Inflammatory macrophage treated with lipopolysaccharide for 1 hour (primary cell): ENCODE results near the gene MAN2A1.

Experiments used
- DNase-seq, 2 donors: peaks; one replicate each; pipeline ENCODE4 v3.0.0-alpha.2; 2020 to 2022

Gene MAN2A1

DNA sequence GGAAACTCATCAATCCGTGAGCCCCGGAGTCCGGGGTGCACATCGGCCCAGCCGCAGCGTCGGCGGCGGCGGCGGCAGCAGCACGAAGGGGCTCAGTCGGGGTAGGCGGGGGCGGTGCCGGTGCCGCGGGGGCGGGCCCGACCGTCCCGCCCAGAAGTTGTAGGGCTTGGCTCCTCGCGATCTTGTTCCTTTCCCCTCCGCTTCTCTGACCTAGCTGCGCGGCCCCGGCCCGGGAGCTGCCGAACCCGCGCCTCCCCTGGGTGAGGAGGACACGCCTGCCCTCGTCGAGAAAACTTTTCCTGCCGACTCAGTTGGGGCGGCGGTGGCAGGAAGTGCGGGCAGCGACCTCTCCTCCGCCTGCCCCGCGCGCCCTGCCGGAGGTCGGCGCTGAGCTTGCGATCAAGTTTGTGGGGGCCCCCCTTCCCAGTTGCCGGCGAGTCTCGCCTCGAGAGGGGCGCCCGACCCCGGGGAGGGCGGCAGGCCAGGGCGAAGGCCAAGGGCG is at the start of gene MAN2A1:
Gene MAN2A1 (plus strand): TSS at position 188 of the 502 bp plus-strand sequence. CDS start 491 bp downstream, outside the sequence.
- DNase-seq = peak; percentile 39 to 61

DNA sequence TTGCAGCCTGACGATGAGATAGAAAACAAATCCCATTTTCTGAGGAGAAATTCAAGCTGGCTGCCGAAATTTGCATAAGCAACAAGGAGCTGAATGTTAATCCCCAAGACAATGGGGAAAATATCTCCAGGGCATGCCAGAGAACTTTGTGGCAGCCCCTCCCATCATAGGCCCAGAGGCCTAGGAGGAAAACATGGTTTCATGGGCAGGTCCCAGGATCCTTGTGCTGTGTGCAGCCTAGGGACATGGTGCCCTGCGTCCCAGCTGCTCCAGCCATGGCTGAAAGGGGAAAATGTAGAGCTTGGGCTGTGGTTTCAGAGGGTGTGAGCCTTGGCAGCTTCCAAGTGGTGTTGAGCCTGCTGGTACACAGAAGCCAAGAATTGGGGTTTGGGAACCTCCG is 48.8 kb upstream of the MAN2A1 start:
- DNase-seq = no peak

DNA sequence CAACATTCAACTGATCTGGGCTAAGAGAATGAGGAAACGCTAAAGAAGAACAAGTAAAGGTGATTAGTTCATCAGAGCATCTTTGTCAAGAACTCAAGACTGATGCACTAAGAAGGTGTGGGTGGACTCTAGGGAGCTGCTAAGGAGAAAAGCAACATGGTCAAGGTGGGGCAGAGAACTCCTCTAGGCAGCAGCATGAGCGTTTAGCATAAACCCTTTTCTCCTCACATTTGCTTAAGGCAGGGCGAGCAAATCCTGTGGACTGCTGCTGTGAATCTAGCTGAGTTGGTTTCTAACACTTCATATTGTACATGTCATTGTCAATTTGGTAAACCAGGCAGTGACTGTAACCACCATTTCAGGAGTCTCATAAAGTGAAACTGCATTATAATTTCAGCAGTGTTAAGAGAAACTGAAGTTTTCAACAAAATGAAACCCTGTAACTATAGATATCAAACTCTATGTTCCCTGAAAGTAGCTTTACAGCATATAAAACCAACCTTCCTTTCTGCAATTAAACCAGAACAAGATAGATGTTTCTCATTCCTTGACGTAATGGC is 45.9 kb upstream of the MAN2A1 start:
- no peak for DNase-seq

DNA sequence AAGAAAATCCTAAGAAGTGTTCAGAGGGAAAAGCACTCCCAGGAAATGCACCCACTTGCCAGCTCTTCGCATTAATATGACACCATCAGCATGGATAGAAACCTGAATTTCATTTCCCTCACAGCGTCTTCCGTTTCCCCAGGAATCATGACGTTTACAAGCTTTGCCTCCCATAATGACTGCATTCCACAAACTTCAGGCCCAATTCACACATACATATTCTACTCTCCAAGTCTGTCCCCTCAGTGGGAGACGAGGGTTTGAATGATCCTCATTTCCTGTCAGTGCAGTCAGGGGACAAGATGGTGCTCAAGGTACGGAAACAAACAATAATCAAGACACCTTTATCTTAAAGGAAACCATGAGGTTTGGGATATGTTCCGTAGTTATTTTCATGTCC is 44.9 kb upstream of the MAN2A1 start:
- no peak for DNase-seq

DNA sequence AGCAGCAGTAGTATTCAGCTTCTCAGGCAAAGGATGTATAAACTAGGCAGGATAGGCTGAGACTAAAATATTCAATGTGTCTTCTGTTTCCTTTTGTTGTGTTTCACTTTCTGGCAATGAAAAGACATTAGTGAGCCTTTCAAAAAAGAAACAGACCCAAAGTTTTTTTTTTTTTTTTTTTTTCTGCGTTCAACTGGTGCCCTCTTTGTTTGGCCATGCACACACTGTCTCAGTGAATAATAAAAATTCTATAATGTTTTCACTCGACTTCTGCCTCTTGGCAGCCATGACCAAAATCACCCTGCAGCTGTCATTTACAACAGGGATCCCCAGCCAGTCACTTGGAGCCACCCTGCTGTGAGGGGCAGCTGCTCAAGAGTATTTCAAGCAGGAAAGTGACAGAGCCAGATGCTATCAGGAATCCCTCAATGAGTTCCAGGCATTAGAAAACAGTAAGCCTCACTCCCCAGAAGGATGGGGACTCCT is 44.0 kb upstream of the MAN2A1 start:
- no peak for DNase-seq

DNA sequence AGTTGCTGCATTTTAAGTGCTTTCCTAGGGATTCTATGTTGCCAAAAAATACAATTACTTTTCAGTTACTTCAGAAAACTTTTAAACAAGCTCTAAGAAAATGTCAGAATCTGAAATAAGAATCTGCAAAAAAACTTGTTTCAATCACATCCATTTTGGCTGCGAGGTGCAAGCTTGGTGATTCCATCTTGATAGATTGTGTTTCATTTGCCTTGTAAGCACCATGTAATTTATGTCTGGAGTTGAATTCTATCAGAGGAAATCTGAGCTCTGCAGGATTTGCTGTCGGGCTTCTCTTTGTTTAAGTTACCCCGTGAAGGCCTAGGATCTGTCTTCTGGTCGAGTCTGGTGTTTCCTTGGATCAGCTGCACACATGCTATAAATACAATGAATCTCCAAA is 40.4 kb upstream of the MAN2A1 start:
- no peak for DNase-seq

DNA sequence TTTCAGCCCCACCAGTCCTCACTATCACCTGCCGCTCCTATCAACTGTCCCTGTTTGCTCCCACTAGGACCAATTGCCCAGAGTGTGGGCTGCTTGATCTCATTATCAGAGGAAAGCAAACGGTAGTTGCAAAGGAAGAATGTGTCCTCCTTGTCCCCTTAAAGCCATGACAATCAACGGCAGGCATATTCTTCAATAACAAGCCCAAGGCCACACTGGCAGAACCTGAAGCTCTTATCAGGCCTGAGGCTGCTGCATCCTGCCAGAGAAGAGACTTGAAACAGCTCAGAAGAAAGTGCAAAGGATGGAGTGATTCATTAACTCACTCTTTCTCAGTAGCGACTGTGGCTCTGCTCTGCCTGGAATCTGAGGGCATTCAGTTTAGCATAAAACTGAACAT is 39.2 kb upstream of the MAN2A1 start:
- no peak for DNase-seq

DNA sequence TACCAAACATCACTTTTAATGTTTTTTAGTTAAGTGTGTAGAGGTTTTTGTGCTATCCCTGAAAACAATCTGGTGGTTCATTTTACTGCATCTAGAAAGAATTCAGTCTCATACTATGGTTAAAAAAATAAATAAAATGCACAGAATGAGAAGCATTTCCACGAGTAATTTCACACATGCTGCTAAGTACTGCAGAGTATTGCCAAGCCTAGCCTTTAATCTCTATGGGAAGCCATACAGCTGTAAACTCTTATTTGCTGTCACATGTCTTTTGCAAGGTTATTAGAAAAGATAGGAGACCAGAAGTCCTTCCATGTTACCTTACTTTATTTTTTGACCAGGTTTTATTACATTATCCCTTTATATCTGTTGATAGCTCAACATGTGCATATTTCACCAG is 37.6 kb upstream of the MAN2A1 start:
- no peak for DNase-seq

DNA sequence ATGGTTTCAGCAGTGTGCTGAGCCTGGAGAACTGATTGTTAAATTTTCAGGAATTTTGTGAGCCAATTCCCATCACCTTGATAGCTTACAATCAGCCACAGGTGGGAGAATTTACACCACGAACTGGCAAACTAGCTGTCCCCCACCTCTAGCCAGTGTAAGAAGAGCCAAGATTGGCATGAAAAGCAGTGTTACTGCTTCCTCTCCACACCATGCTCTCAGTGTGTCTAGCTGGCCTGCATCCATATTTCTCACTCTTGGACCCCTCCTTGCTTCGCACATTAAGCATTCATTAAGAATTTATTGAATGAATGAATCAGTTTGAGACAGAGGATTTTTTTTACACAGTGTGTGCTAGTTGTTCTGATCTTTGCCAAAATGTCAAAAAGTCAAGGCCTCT is 36.7 kb upstream of the MAN2A1 start:
- DNase-seq = no peak

DNA sequence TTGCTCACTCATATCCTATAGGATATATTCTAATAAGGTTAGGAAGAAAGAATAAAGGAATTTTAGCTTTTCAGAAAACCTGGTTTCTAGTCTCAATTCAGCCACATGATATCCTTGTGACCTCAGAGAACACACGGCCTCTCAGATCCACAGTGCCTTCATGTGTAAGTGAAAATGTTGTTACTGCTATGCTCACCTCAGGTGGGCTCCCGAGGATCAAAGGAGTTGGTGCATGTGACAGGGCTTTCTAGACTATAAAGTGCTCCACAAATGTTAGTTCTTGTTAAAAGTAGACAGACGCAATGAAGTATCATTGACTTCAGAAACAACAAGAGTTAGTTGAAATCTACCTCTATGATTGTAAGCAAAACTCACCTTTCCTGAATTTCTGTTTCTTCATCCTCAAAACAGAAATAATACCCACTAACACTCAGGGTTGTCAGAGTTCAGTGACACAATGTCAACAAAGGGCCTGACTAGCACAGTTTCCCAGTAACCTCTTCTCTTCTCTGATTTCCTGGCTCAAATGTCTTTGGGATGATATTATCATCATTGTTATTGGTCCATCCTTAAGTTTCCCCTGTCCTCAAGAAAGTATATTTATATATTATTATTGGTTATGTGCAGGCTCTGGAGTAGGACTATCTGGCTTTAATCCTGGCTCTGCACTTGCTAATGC is 36.0 kb upstream of the MAN2A1 start:
- DNase-seq = no peak

DNA sequence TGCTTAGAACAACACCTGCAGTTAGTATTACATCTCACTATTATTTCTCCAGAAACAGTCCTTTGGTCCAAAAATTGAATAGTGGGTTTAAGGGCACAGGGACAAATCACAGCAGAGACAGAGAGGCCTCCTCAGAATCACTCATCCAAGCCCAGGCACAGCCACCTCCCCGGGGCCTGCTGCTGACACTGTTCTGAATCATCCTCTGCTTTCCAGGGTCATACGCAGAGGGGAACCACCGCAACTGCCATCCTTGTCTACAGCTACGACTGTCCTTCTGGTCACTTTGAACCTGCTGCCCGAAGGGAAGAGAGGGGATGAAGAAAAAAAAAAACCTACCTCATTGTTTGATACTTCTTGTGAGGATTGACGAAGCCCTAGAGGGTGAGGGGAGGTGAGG is 35.3 kb upstream of the MAN2A1 start:
- DNase-seq = peak; percentile 27 to 48

DNA sequence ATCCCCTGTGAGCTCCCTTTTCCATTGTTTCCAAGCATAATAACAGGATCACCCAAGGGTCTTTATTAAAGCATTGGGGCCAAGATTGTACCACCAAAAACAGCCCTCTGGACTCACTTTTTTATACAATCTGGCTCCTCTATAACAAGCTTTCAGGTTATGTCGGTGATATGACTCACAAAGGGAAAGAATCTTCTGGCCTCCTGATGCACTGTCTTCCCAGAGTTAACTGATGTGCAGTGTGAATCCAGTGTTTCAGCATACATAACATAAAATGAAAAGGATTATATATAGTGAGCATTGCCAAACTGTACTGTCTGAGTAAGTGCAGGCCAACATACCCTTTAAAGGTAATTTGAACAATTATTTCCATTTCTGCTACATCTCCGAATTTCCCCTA is 33.9 kb upstream of the MAN2A1 start:
- no peak for DNase-seq

DNA sequence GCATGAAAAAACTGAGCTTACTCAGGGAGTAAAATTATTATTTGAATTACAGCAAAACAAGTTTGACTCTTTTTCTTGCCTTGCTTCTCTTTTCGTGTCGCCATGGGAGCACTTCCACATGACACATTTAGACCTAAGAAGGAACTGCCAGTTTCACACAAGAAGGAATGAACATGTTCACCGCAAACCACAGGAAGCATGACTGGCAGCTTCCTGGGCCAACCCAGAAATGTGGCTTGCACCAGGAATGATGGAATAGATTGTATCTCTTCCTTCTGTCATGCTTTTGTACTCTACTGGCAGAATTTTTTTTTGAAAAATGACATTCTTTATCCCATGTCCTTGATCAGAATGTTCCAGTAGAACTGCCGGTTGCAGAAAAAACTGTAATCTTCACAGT is 32.9 kb upstream of the MAN2A1 start:
- DNase-seq = peak; percentile 85 to 93

DNA sequence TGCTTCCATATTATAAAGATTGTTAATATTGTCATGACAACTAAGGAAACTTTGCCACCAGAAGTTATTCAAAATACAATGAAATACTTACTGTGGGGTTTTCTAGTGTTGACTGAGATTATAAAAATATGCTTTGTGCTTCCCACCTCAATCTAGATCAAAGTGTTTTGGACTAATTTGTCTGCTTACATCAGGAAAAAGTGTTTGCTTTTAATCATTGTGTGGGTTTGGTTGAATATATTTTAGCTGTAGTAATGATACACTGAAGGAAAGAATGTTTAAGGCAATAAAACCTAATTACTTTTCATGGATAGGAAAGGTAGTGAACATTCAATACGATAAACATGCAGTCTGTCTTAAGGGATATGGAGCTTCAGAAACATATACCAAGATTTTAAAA is 29.8 kb upstream of the MAN2A1 start:
- DNase-seq = no peak

DNA sequence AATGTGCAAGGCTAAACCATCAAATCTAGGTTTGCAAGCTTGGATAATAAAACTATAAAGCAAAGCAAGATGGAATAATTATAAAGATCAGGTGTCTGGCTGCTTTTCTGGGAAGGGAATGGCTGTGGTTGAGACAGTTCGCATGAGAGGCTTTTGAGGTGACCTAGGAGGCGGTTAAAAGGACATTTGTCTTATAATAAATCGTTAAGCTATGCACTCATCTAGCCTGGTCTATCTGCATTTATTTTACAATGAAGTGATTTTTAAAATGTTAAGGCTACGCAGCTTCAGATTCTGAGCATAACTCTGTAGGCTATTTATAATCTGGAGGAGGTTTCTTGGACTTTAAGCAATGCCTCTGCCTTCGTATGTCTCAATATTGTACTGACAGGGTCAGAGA is 29.4 kb upstream of the MAN2A1 start:
- no peak for DNase-seq

DNA sequence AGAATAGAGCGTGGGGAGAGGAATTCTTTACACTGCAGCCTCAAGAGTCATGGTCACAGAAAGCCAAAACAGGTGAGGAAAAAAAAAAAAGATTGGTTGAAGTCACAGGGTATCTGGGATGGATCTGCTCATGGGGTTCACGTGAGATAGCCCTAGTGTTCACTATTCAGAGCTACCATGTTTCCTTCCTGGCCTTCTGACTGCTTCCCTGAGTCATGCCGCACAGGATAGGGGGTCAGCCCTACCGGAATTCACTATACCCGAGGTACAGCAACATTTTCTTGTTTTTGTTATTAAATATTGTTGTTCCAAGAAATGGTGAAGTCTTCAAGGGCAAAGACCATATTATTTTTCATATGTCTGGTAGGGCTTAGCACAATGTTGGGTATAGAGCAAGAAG is 21.5 kb upstream of the MAN2A1 start:
- DNase-seq = no peak

DNA sequence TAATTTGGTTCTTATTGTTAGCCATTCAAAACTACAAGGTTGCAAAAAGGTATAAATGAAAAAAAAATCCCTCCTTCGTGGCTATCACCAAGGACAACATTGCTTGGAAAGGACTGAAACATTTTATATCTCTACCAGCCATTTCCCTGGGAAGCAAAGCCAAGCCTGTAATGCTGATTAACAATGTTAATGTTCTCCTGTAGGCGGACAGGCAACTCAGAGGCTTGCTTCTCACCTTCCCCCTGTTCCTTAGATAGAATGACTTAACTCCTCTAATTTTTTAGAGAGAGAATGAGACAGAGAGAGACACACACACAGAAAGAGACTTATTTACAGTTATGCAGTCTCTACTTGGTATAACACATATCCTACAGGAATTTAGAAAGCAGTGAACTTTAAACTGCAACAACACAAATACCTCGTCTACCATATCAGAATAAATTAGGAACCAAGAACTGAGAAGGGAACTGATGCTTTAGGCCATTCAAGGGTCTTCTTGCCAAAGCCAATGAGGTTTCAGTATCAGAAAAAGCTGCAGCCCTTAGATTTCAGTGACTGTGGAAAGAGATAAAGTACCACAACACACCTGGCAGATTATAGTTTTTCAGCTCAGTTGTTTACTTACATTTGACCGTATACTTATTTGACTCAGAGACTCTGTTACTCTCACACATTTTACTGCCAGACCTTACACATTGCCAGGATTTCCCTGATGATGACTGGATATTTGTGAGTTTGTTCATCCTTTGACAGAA is 20.9 kb upstream of the MAN2A1 start:
- no peak for DNase-seq

DNA sequence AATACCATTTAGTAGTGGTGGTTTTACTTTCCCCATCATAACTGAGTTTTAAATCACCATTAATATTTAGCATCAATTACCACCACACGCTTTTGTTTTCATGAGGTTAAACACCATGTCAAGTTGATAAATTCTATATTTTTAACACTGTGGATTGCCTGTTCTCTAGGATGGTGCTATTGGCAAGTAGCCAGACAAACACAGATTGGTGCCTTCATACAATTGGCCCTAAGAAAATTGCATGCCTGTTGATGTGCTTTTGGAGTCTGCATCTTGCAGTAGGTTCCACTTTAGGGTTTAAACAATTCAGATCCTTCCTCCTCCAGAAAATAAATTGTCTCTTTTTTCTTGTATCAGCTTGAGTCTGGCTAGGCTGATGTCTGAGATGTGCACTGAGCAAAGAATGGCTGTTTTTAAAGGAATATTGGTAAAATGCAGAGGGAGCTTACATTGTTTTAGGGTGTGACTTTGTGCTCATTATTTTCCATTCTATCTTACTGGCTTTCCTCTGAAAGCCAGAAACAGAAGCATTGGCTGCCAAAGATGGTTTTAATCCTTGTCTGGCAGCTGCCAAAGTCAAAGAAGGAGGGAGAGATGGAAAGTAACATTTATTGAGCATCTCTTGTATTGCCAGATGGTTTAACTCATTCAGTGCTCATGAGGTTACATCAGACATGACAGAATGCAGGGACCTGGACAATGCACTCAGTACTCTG is 19.6 kb upstream of the MAN2A1 start:
- DNase-seq = no peak

DNA sequence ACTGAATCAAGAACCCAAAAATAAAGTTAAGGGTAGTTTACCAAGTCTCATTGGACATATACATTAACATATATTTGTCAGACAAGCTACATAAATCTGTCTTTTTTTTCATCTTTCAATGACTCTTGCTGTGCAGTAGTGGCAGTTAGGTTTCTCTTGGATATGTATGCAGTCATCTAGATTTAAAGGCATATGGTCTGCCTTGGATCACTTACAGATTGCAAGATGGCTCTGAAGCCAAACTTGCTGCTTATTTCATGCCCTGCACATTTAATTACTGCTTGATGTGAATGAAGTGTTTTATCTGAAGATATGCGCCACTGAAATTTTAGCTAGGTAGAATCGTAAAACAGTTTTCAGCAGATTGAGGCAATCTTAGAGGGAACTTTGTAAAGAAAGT is 18.6 kb upstream of the MAN2A1 start:
- DNase-seq = no peak

DNA sequence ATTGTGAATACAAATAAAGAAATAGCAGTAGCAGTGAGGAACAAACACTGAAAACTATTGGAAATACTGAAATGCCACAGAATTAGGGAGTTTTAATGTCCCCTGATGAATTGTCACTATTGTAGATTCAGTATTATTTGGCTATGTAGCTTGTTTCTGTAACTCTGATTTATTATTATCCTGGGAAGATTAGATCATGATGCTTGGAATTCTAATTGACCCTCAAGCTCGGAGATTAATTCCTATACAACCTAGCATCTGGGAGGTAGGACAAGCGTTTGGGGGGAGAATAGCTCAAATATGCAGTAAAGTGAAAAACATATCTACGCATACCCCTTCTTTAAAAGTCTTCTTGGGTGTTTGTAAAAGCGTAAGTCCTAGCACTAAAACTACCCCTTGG is 15.1 kb upstream of the MAN2A1 start:
- DNase-seq = no peak

DNA sequence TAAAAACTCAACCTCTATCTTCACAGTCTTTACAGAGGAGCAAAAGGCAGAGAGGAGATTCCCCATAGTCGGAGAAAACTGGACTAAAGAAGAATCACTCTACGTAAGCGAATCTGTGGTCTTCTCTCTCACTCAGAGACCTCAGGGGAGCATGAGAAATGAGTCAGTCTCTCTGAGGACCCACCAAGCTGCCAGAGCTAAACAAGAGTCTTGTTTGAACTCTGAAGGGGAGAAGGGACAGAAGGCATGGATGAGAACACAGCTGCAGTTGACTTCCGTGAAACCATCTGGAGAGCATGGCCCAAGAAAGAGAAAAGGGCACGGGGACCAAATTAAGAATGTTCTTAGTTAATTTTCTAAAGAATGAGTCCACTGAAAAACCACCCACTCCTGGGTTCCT is 12.8 kb upstream of the MAN2A1 start:
- DNase-seq = no peak

DNA sequence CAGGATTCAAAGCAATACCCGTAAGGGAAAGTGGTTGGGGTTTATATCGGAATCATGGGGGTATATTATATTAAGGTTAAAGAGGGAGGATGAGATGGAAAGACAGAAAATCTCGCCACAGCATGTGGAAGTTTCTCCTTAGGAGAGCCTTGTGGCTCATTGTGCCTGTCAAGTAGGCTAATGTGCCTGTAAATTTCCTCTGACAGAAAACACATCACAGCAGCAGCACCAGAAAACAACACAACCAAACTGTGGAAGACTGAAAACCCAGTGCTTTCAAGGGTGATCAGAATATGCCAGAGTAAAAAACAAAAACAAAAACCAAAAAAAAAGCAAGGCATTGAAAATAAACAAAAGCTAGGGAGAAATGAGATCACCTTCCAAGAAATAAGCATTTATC is 11.3 kb upstream of the MAN2A1 start:
- DNase-seq = no peak

DNA sequence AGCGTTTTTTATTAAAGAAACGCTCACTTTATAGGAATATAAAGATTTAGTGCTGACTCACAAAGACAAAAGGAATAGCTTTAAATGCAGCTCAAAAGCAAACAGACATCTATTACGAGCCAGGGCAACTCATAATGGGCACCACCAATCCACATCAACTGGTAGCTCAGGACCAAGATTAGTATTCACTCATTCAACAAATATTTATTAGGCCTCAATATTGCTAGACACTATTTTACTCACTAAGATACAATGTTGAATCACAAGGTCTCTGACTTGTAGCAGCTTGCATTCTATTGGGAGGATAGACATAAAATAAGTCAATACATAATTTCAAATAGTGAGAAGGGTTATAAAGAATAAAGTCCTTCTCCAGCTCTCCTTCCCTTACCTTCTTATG is 8.0 kb upstream of the MAN2A1 start:
- no peak for DNase-seq
